ENCODE data around the gene POTEJ.
"Not testable (repeated sequence)": the region's sequence is repeated elsewhere in the genome, so short reads cannot be mapped to it uniquely, and the experiment has no call there.

DNA sequence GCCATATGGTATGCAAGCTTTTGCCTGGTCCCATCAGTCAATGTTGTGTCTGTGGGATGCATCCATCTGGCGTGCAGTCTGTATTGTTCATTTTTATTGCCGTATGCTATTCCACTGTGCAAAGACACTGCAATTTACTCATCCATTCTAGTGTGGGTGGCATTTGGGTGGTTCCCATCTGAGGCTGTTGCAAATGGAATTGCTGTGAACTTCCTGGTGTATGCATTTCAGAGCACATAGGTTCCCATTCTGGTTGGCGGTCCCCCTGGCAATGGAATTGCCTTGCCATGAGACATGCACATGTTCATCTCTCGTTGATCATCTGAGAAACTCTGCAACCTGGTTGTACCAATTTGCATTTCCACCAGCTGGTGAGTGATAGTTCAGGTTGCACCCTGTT, 33.7 kb upstream of the POTEJ start:
- TF ChIP-seq CTCF, POLR2A (IDR thresholded peaks at IDR 0.05): not testable (repeated sequence)
